Loucy (cell line): ENCODE measurements around the gene RIT2.

Experiments used
- H2AFZ ChIP-seq: fragments of 200-600 bp; sonication (generic); 2 replicates; pipeline ENCODE4 v1.6.0; 2016; ENCODE audit warnings: antibody characterized with exemption, mild to moderate bottlenecking, low read length, moderate library complexity
- H3F3A ChIP-seq: fragments of 200-600 bp; 2 replicates; pipeline ENCODE4 v1.6.0; 2016; ENCODE audit warnings: antibody characterized with exemption, low read depth, mild to moderate bottlenecking
- H3K27me3 ChIP-seq: fragments of 200-600 bp; sonication (generic); 2 replicates; pipeline ENCODE4 v1.6.1; 2014; ENCODE audit warnings: low read length, mild to moderate bottlenecking; ENCODE audit not compliant: insufficient read depth, poor library complexity, severe bottlenecking
- H3K36me3 ChIP-seq: fragments of 200-600 bp; sonication (generic); 2 replicates; pipeline ENCODE4 v1.6.1; 2016; ENCODE audit warnings: low read length; ENCODE audit not compliant: insufficient read depth
- H3K4me1 ChIP-seq: fragments of 200-600 bp; sonication (generic); 2 replicates; pipeline ENCODE4 v1.5.1; 2014; ENCODE audit warnings: low read length, mild to moderate bottlenecking; ENCODE audit not compliant: insufficient read depth, poor library complexity, severe bottlenecking
- H3K4me2 ChIP-seq: fragments of 200-600 bp; sonication (generic); 2 replicates; pipeline ENCODE4 v1.6.0; 2014; ENCODE audit warnings: antibody characterized with exemption, low read length, low read depth, mild to moderate bottlenecking; ENCODE audit not compliant: poor library complexity, severe bottlenecking
- H3K4me3 ChIP-seq: fragments of 200-600 bp; sonication (generic); 2 replicates; pipeline ENCODE4 v1.5.1; 2014; ENCODE audit warnings: low read length, mild to moderate bottlenecking, mixed read lengths; ENCODE audit not compliant: poor library complexity, severe bottlenecking
- H3K79me2 ChIP-seq: fragments of 200-600 bp; sonication (generic); 2 replicates; pipeline ENCODE4 v1.6.1; 2014; ENCODE audit warnings: low read length; ENCODE audit not compliant: insufficient read depth
- H3K9ac ChIP-seq: fragments of 200-600 bp; sonication (generic); 2 replicates; pipeline ENCODE4 v1.6.0; 2014; ENCODE audit warnings: mild to moderate bottlenecking, low read depth, low read length, moderate library complexity; ENCODE audit not compliant: poor library complexity, severe bottlenecking
- H3K9me2 ChIP-seq: fragments of 200-600 bp; sonication (generic); replicated peaks from 2 replicates; pipeline ENCODE4 v1.6.1; 2016; ENCODE audit warnings: low read depth, low read length, mixed read lengths
- H3K9me3 ChIP-seq: fragments of 200-600 bp; sonication (generic); 2 replicates; pipeline ENCODE4 v1.6.1; 2014; ENCODE audit warnings: mild to moderate bottlenecking, antibody characterized with exemption, low read length, low read depth; ENCODE audit not compliant: insufficient read depth
- H4K20me1 ChIP-seq: fragments of 200-600 bp; sonication (generic); 2 replicates; pipeline ENCODE4 v1.6.0; 2014; ENCODE audit warnings: antibody characterized with exemption, low read length, mild to moderate bottlenecking; ENCODE audit not compliant: insufficient read depth, poor library complexity, severe bottlenecking
- CTCF ChIP-seq: fragments of 200-600 bp; sonication (generic); conservative IDR thresholded peaks from 2 replicates; pipeline ENCODE4 v1.5.1; 2014; ENCODE audit warnings: mild to moderate bottlenecking, antibody characterized with exemption, low read length
- EZH2phosphoT487 ChIP-seq: fragments of 200-600 bp; IDR thresholded peaks from 2 replicates; pipeline ENCODE4 v1.6.1; 2018; ENCODE audit warnings: antibody characterized with exemption, mild to moderate bottlenecking, moderate library complexity, borderline replicate concordance

RIT2 gene

GRCh38 chr18:43115076-43115921 lies at the start of gene RIT2:
RIT2 (minus strand) TSS chr18:43115685.
- no peak within 1 kb of the TSS for H3K9ac ChIP-seq
- no peak within 1 kb of the TSS for H3K4me3 ChIP-seq
- no peaks in the 10 kb centered on the region for H3K36me3 ChIP-seq
- H3K27me3 ChIP-seq, result no peaks in the 10 kb centered on the region
- H3K4me2 ChIP-seq, result no peak within 1 kb of the TSS
- H3K9me2 ChIP-seq, result no peaks in the 10 kb centered on the region
- no peak for TF ChIP-seq CTCF
- TF ChIP-seq EZH2phosphoT487, result no peak
- H3K79me2 ChIP-seq, result no peaks in the 10 kb centered on the region
- H3K9me3 ChIP-seq, result no peaks in the 10 kb centered on the region
- H3F3A ChIP-seq, result no peaks in the 10 kb centered on the region
- H3K4me1 ChIP-seq, result no peaks in the 10 kb centered on the region
- no peaks in the 10 kb centered on the region for H4K20me1 ChIP-seq
- no peak within 1 kb of the TSS for H2AFZ ChIP-seq

- Histone ChIP-seq H3K9me3 (no peaks in the 10 kb centered on the region), H3K79me2 (no peaks in the 10 kb centered on the region), H3F3A (no peaks in the 10 kb centered on the region), H4K20me1 (no peaks in the 10 kb centered on the region), H3K9me2 (no peaks in the 10 kb centered on the region), H3K4me1 (no peaks in the 10 kb centered on the region), H3K4me2 (no peak overlapping the region), H3K27me3 (no peaks in the 10 kb centered on the region), H3K36me3 (no peaks in the 10 kb centered on the region), H3K4me3 (no peak overlapping the region), H3K9ac (no peak overlapping the region), H2AFZ (no peak overlapping the region)
- no peak for TF ChIP-seq EZH2phosphoT487
- no peak for TF ChIP-seq CTCF
These were observed 46.0 kb upstream of the RIT2 start for GRCh38 chr18:43161528-43161927.

- H3K4me1 ChIP-seq, result no peaks in the 10 kb centered on the region
- no peaks in the 10 kb centered on the region for H4K20me1 ChIP-seq
- H3K9ac ChIP-seq, result no peak overlapping the region
- no peak overlapping the region for H3K4me2 ChIP-seq
- H2AFZ ChIP-seq, result no peak overlapping the region
- H3K36me3 ChIP-seq, result no peaks in the 10 kb centered on the region
- H3K9me3 ChIP-seq, result no peaks in the 10 kb centered on the region
- H3K9me2 ChIP-seq, result no peaks in the 10 kb centered on the region
- no peak for TF ChIP-seq EZH2phosphoT487
- TF ChIP-seq CTCF, result no peak
- no peaks in the 10 kb centered on the region for H3K27me3 ChIP-seq
- no peaks in the 10 kb centered on the region for H3K79me2 ChIP-seq
- no peaks in the 10 kb centered on the region for H3F3A ChIP-seq
- H3K4me3 ChIP-seq, result no peak overlapping the region
These were observed 45.0 kb upstream of the RIT2 start for GRCh38 chr18:43160509-43160908.
